K562 (cell line): ENCODE data around the gene PIGT. TPM values are rescaled to one million over a fixed set of nuclear protein-coding genes. Genes with fewer than 3 reads are reported as not detected.
A peak's percentile ranks its signal among the peaks of the same experiment; 100 is the strongest.

Source experiments
- CBFB ChIP-seq: sonication (generic); formaldehyde crosslinking; IDR thresholded peaks from 2 replicates; pipeline ENCODE4 v1.4.0; 2020; ENCODE audit warnings: mild to moderate bottlenecking, missing genetic modification reagents
- CREB3L1 ChIP-seq: fragments of 450-650 bp; IDR thresholded peaks from 2 replicates; pipeline ENCODE4 v1.6.1; 2014; ENCODE audit warnings: low read depth, mild to moderate bottlenecking, moderate library complexity, borderline replicate concordance
- ELF2 ChIP-seq: fragments of 250-450 bp; sonication (Bioruptor Pico); IDR thresholded peaks from 2 replicates; pipeline ENCODE4 v1.5.0; 2021; ENCODE audit warnings: mild to moderate bottlenecking
- HNRNPH1 ChIP-seq: fragments of 200-400 bp; formaldehyde crosslinking; optimal IDR thresholded peaks from 2 replicates; pipeline ENCODE3; 2017; ENCODE audit warnings: low read depth, mild to moderate bottlenecking, low read length, moderate library complexity
- HNRNPL ChIP-seq: fragments of 200-400 bp; formaldehyde crosslinking; IDR thresholded peaks from 2 replicates; pipeline ENCODE4 v1.6.1; 2017; ENCODE audit warnings: low read depth, mild to moderate bottlenecking, low read length
- JUN ChIP-seq, 2 experiments: sonication (generic) in 1 of 2; formaldehyde crosslinking in 1 of 2; IDR thresholded peaks; 2 replicates each; pipeline versions ENCODE4 v1.6.1 to v1.8.0; 2012 to 2022; ENCODE audit warnings: borderline replicate concordance in 2 of 2, mild to moderate bottlenecking in 2 of 2, improper control_type of control experiment in 1 of 2, low read depth in 1 of 2, low read length in 1 of 2, missing genetic modification reagents in 1 of 2
- KLF1 ChIP-seq: fragments of 450-650 bp; IDR thresholded peaks from 2 replicates; pipeline ENCODE4 v1.6.1; 2016; ENCODE audit warnings: missing genetic modification characterization, missing compliant biosample characterization
- NEUROD1 ChIP-seq: fragments of 150-350 bp; IDR thresholded peaks from 2 replicates; pipeline ENCODE4 v1.6.1; 2014; ENCODE audit warnings: borderline replicate concordance, low read length, low read depth; ENCODE audit not compliant: partially characterized antibody
- PCBP1 ChIP-seq: fragments of 200-400 bp; formaldehyde crosslinking; IDR thresholded peaks from 2 replicates; pipeline ENCODE4 v1.6.1; 2018; ENCODE audit warnings: mild to moderate bottlenecking, low read depth, low read length; ENCODE audit not compliant: poor library complexity, severe bottlenecking
- PRMT5 ChIP-seq: sonication (generic); formaldehyde crosslinking; IDR thresholded peaks from 2 replicates; pipeline ENCODE4 v1.5.0; 2020; ENCODE audit warnings: missing genetic modification reagents
- RAD51 ChIP-seq: fragments of 450-650 bp; IDR thresholded peaks from 2 replicates; pipeline ENCODE4 v1.7.1; 2016; ENCODE audit warnings: low read depth, mild to moderate bottlenecking, borderline replicate concordance
- RBM17 ChIP-seq: fragments of 200-400 bp; formaldehyde crosslinking; IDR thresholded peaks from 2 replicates; pipeline ENCODE4 v1.6.1; 2017; ENCODE audit warnings: low read depth, mild to moderate bottlenecking, low read length, borderline replicate concordance
- SETDB1 ChIP-seq: IDR thresholded peaks from one replicate; pipeline ENCODE4 v1.6.1; 2012; ENCODE audit warnings: low read length, control low read depth, inconsistent platforms
- TCFL5 ChIP-seq: fragments of 250-450 bp; sonication (Bioruptor Pico); conservative IDR thresholded peaks from 2 replicates; pipeline ENCODE4 v1.6.1; 2021; ENCODE audit warnings: mild to moderate bottlenecking, moderate library complexity, matching md5 sums
- TGIF2 ChIP-seq: sonication (generic); formaldehyde crosslinking; IDR thresholded peaks from 2 replicates; pipeline ENCODE4 v1.8.1; 2022; ENCODE audit warnings: mild to moderate bottlenecking, missing genetic modification reagents, moderate library complexity
- WHSC1 ChIP-seq: IDR thresholded peaks from one replicate; pipeline ENCODE4 v1.6.1; 2012; ENCODE audit warnings: low read length, control low read depth, inconsistent platforms
- ZBTB5 ChIP-seq: fragments of 450-650 bp; IDR thresholded peaks from 2 replicates; pipeline ENCODE4 v1.6.1; 2017; ENCODE audit warnings: antibody characterized with exemption
- ZNF699 ChIP-seq: fragments of 250-450 bp; sonication (Bioruptor Pico); IDR thresholded peaks from 2 replicates; pipeline ENCODE4 v1.8.0; 2021; ENCODE audit warnings: mild to moderate bottlenecking, moderate library complexity; ENCODE audit not compliant: insufficient replicate concordance
- ZNF75A ChIP-seq: fragments of 450-650 bp; formaldehyde crosslinking; IDR thresholded peaks from 2 replicates; pipeline ENCODE4 v1.4.0; 2020; ENCODE audit warnings: mild to moderate bottlenecking
- polyA plus RNA-seq, 8 experiments: library from polyadenylated mRNA; depleted of rRNA in 4 of 8; stranded (reverse) in 5 of 8; unstranded in 3 of 8; fragments of >200 nt; fragmentation: Nextera tagmentation in 2 of 8; fragmentation: Illumina TruSeq in 1 of 8; extraction: Ambion mirVana in 2 of 8; extraction: Trizol in 1 of 8; gene quantifications; 2 replicates each; pipeline versions ENCODE4 v1.2.1 to v1.2.3, GENCODE V29; 2011 to 2014; ENCODE audit warnings: inconsistent platforms in 1 of 8, missing spikeins in 1 of 8
- total RNA-seq, 7 experiments: library from RNA; depleted of rRNA in 6 of 7; stranded (reverse); fragments of >200 nt in 6 of 7; fragmentation: Illumina TruSeq in 2 of 7; extraction: Trizol in 2 of 7; gene quantifications; 2 replicates each; pipeline versions ENCODE4 v1.2.1 to v1.2.3, GENCODE V29; 2011 to 2021; ENCODE audit warnings: low replicate concordance in 1 of 7
- TF ChIP-seq, protein P1 (sequence below): sonication (generic); formaldehyde crosslinking; IDR thresholded peaks from 2 replicates; pipeline ENCODE4 v1.8.0; 2023; ENCODE audit warnings: mild to moderate bottlenecking, missing genetic modification reagents
- TF ChIP-seq, protein P2 (sequence below): sonication (generic); formaldehyde crosslinking; IDR thresholded peaks from 2 replicates; pipeline ENCODE4 v1.8.1; 2023; ENCODE audit warnings: mild to moderate bottlenecking, missing genetic modification reagents

Gene PIGT
- total and polyA plus RNA-seq, 9 of the 15 experiments (the other 6 are each of a cell fraction or from before 2014, with no cell fraction given) = 14.6 to 108 (median 46.9) TPM

DNA sequence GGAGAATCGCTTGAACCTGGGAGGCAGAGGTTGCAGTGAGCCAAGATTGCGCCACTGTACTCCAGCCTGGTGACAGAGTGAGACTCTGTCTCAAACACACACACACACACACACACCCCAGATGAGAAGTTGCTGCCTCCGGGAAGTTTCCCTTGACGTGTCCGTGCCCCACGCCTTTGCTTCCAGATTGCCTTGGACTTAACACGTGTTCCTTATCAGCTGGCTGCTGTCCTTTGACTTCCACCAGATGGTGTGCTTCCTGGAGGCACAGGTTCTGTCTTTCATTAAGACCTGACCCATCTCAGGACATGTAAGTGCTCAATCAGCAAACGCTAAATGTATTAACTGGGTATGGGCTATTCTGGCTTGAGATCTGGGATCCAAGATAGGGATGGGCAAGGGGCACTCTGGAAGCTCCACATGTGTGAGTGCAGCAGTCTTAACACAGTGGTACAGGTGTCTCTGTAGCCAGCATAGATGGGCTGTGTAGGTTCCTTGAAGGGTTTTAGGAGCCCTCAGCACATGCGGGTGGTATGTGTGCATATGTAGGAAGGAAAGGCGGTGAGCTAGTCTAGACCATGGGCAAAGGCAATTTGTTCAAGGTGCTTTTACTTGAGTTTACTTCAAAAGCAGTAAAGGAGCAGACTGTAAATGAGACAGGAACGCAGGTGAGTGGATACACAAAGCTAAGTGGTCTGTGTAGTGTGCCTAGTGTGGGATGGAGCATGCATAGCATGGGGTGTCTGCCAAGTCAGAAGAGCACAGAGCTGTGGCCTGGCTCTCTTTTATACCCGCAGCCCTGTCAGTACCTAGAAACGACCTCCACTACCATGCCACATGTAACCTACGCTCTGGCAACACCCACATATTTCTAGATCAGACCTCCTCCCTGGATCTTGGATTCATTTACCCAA lies 11.6 kb downstream of the PIGT start (continued):
- TF ChIP-seq TGIF2 (CRISPR knock-in tag) (no peak), SETDB1 (no peak), WHSC1 (no peak), TCFL5 (CRISPR knock-in tag) (no peak), HNRNPH1 (no peak), KLF1 (no peak), RAD51 (peak; percentile 64; the same call in 1 of the 2 replicates), ZNF75A (CRISPR knock-in tag) (no peak), PRMT5 (CRISPR knock-in tag) (no peak), NEUROD1 (no peak), ZBTB5 (no peak), CBFB (CRISPR knock-in tag) (no peak), ELF2 (CRISPR knock-in tag) (no peak), JUN (IDR thresholded peaks at IDR 0.05; ENCODE audit: borderline replicate concordance, low read depth, low read length) (peak; percentile 33; the same call in 1 of the 2 replicates), JUN (CRISPR knock-in tag; IDR thresholded peaks at IDR 0.05; ENCODE audit: borderline replicate concordance) (no peak), PCBP1 (no peak), ZNF699 (no peak), CREB3L1 (0 out of 2 replicates have a peak, but pooled peaks have one; percentile 56), HNRNPL (no peak), RBM17 (no peak)
- TF ChIP-seq, protein P1, sequence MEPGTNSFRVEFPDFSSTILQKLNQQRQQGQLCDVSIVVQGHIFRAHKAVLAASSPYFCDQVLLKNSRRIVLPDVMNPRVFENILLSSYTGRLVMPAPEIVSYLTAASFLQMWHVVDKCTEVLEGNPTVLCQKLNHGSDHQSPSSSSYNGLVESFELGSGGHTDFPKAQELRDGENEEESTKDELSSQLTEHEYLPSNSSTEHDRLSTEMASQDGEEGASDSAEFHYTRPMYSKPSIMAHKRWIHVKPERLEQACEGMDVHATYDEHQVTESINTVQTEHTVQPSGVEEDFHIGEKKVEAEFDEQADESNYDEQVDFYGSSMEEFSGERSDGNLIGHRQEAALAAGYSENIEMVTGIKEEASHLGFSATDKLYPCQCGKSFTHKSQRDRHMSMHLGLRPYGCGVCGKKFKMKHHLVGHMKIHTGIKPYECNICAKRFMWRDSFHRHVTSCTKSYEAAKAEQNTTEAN (CRISPR knock-in tag) = no peak
- TF ChIP-seq, protein P2, sequence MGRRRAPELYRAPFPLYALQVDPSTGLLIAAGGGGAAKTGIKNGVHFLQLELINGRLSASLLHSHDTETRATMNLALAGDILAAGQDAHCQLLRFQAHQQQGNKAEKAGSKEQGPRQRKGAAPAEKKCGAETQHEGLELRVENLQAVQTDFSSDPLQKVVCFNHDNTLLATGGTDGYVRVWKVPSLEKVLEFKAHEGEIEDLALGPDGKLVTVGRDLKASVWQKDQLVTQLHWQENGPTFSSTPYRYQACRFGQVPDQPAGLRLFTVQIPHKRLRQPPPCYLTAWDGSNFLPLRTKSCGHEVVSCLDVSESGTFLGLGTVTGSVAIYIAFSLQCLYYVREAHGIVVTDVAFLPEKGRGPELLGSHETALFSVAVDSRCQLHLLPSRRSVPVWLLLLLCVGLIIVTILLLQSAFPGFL = no peak
